GM18526 (cell line): Measurements from ENCODE around the gene APBA2.

Source experiments
- POLR2A ChIP-seq: IDR thresholded peaks from 3 replicates; pipeline ENCODE4 v1.6.1; 2011; ENCODE audit not compliant: insufficient read length; ENCODE audit errors: extremely low read depth

Gene APBA2

DNA sequence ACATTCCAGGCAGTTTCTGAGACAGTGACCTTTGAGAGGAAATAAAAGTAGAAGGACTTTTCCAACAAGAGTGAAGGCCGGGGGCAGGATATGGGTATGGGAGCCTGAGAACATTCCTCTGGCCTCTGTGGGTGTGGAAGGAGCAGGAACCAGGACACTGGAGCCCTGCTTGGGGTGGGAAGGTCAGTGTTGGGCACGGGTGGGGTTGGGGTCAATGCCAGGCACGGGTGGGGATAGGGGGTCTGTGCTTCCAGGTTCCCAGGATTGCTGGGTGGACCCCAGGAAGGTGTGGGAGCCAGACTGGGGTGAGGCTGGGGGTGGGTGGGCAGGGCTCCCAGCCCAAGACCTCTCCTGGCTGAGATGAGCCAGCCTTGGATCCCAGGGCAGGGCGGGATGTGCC lies 220.3 kb downstream of the APBA2 start:
- no peak for TF ChIP-seq POLR2A

- TF ChIP-seq POLR2A, result no peak
Observed at GRCh38 chr15:29106551-29107290, 220.9 kb downstream of the APBA2 start.

DNA sequence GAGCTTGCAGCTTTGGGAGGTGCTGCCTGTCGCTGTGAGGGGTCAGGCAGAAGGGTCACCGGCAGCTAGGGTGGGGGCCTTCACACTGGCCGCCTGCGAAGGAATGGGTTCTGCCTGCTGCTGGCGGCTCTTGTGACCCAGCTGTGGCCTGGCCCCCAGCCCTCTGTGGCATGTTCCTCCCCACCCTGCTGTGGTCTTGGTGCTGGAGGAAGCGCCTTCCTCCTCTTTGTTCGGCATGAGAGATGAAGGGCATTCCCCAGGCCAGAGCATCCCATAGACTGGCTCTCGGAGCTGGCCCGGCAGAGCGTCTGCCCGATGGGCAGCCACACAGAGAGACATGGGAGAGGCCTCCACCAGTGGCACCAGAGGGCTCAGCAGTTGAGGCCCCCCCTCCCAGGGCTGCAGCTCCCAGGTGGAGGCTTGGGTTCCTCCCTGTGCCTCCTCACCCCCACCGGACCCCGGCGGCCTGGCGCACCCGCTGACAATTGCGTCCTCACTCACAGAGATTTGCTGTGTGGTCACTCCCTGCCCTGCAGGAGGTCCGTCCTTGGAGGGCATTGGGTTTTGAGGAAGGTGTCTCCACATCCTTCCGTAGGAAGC lies 221.6 kb downstream of the APBA2 start:
- no peak for TF ChIP-seq POLR2A

DNA sequence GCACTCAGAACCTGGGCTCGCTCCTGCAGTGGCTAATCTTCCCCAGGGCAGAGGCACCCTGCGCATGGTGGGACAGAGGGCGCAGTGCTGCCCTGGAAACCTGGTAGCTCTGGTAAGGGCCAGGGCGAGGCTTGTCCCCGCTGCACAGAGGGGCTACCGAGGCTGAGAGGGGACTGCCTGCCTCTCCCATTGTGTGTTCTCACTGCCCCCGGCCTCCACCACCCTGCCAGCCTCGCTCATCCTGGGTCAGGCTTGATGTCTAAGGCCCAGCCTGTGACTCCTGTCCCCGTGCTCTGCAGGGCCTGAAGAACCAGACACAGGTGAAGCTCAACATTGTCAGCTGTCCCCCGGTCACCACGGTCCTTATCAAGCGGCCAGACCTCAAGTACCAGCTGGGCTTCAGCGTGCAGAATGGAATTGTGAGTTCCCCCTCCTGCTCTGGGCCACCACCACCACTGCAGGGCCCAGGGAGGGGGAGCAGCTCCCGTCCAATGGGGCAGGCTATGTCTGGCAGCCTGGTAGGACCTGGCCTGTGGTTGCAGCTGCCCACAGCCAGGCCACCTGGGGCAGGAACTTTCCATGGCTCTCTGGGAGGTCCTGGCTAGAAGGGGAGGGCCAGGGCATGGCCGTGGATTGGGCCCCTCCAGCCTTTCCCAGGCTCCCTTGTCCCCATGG lies 222.3 kb downstream of the APBA2 start:
- TF ChIP-seq POLR2A, result no peak

DNA sequence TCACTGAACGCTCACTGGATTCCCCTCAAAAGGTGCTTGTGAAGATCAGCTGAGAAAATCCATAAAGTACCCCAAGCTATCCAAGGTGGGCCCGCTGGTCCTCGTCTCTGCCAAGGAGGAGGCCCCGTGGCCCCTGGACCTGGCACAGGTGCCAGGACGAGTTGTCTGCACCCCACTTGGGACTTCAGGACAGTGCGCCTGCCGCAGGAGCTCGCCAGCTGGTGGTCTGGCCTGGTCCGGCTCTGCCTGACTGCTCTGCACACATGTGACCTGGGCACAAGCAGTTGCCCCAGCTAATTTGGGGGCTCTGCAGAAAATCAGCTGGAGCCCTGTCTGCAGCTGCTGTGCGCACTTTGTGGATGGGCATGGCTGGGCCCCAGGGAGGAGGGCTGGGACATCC lies 224.0 kb downstream of the APBA2 start:
- no peak for TF ChIP-seq POLR2A

GRCh38 chr15:29110176-29110575 lies 224.4 kb downstream of the APBA2 start:
- TF ChIP-seq POLR2A, result no peak

DNA sequence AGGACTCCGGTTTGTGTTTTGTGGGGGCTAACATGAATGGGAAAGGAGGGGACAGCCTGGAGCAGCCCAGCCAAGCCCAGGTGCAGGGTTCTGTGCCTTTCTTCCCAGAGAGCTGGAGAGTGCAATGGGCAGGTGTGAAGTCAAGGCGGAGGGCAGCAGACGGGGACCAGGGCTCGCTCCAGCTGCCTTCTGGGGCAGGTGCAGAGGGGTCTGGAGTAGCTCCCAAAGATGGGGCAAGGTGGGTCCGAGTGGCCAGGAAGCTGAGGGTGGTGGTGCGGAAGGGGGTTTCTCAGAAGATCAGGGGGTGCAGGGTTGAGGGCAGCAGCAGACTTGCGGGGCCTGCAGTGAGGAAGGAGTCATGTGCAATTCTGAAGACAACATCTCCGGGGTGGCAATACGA lies 225.0 kb downstream of the APBA2 start:
- no peak for TF ChIP-seq POLR2A

- TF ChIP-seq POLR2A, result no peak
Observed at GRCh38 chr15:29111705-29112281, 226.0 kb downstream of the APBA2 start.

DNA sequence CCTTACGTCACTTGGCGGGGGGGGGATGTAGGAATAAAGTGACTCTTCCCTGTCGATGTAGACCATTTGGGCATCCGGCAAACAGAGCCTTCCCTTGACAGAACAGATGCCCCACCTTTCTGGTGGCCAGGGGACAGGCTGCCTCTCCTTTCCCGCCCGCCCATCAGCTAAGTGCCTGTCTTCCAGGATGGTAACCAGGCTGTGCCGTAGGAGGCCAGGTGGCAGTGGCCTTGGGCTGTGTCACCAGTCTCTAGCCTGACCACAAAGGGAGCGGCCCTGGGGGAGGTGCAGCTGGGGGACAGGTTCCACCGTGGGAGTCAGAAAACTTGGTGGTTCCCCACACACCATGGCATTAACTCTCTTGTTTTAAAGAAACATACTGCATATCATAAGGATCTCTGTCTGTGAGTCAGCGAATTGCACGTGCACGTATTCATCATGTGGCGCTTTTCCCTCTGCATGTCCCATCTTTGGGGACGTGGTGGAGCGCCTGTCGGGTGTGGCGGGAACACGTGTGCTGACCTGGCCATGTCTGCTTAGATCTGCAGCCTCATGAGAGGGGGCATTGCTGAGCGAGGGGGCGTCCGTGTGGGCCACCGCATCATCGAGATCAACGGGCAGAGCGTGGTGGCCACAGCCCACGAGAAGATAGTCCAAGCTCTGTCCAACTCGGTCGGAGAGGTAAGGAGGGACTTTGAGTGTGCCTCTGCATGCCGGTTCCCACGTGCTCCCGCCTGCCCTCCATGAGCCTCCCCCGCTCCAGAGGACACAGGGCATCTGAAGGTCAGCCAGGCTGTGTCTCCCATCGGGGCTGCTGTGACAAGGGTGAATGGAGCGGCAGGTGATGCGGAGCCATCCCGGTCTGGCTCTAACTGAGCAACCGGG lies 227.8 kb downstream of the APBA2 start:
- no peak for TF ChIP-seq POLR2A

GRCh38 chr15:29114221-29115092 lies 228.7 kb downstream of the APBA2 start:
- no peak for TF ChIP-seq POLR2A

- no peak for TF ChIP-seq POLR2A
Observed at GRCh38 chr15:29115093-29115991, 229.6 kb downstream of the APBA2 start.

DNA sequence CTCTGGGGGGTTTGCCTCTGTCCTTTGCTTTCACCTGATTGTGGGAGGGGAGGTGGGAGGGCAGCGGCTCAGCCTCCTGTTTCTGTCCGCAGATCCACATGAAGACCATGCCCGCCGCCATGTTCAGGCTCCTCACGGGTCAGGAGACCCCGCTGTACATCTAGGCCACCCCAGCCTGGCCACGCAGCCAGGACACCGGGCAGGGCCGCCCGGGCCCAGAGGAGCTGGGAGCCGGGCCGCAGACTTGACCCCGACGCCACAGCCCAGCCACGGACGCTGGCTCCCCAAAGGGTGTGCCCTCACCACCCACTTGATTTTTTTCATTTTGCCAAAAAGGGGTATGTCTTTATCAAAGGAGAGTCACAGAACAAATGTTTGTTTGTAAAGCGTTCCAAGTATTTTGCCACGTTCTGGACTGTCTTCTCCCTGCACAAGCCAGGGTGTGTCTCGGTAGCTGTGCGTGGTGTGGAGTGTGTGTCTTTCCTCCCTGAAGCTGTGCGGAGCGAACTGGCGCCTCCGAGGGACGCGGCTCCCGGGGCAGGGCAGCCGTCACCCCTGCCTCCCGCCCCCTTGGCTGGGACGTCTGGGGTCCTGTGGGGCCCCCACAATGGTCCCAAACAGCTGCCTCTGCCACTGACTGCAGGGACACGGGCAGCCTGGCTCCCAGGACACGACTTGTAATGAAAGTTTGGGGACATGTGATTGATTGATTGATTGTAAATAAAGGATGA lies 231.4 kb downstream of the APBA2 start:
- TF ChIP-seq POLR2A, result no peak
